Duodenal mucosa (tissue), 2 donors: ENCODE results near the gene NDUFS8.

ENCODE experiments used
- H3K27ac ChIP-seq: one replicate; pipeline ENCODE4 v1.7.0; 2013; ENCODE audit warnings: low read depth, low read length
- H3K27me3 ChIP-seq, 2 donors: one replicate each; pipeline ENCODE4 v1.7.0; 2013; ENCODE audit warnings: low read length in 2 of 2, control low read depth in 1 of 2; ENCODE audit not compliant: insufficient read depth in 2 of 2, control insufficient read depth in 1 of 2
- H3K36me3 ChIP-seq, 2 donors: one replicate each; pipeline ENCODE4 v1.7.0; 2013; ENCODE audit warnings: low read length in 2 of 2, control low read depth in 1 of 2; ENCODE audit not compliant: insufficient read depth in 2 of 2, control insufficient read depth in 1 of 2
- H3K4me1 ChIP-seq, 2 donors: one replicate each; pipeline ENCODE4 v1.7.0; 2013; ENCODE audit warnings: low read length in 2 of 2, control low read depth in 1 of 2; ENCODE audit not compliant: insufficient read depth in 2 of 2, control insufficient read depth in 1 of 2
- H3K4me3 ChIP-seq, 2 donors: one replicate each; pipeline ENCODE4 v1.7.0; 2013; ENCODE audit warnings: low read length in 2 of 2, low read depth in 1 of 2
- H3K9ac ChIP-seq, 2 donors: one replicate each; pipeline ENCODE4 v1.7.0; 2013; ENCODE audit warnings: low read length in 2 of 2, low read depth in 1 of 2
- H3K9me3 ChIP-seq, 2 donors: one replicate each; pipeline ENCODE4 v1.7.0; 2013; ENCODE audit warnings: low read length in 2 of 2, control low read depth in 1 of 2; ENCODE audit not compliant: control insufficient read depth in 1 of 2

NDUFS8 gene

DNA sequence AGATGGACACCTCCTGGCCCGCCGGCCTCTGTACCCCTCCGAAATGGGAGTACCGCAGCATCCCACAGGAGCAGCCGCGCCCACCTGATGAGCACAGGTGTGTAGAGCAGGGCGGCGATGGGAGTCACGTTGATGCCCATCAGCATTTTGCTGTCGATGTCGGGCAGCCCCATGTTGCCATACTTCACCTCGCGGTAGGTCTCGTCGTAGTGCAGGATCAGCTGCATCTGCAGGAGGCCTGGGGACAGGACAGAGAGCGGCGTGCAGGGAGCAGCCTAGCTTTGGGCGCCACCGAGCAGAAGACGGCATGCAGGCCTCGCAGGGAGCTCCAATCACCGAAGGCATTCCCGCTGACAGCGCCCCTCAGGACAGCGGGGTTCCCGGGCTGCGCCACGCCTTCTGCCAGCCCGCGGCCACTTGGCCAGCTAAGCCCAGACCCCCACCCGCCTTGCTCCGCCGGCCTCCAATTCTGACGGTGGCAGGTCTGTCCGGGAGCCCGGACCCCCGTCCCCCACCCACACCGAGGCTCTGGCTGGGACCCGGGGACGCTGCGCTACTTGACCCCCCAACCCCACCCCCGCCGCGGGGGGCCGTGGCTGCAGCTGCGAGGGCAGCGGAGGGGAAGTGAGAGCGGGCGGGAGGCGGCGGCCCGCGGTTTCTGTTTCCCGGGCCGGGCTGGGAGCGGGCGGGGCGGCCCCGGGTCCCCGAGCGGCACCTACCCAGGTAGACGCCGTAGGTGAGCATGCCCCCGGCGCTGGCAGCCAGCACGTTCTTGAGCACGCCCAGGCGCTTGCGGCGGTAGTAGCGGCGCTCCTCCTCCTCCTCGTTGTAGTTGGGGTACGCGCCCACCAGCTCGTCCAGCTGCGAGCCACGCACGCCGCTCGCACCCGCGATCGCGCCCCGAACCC lies 27.3 kb upstream of the NDUFS8 start:
- no peaks in the 10 kb centered on the region for H3K36me3 ChIP-seq
- peak overlapping the region in 1 of 2 donors; percentile 60 for H3K9ac ChIP-seq
- H3K27ac ChIP-seq, result peak overlapping the region; percentile 32
- H3K4me1 ChIP-seq, result peaks cover 19 to 36% of the 10 kb centered on the region in 2 donors
- no peaks in the 10 kb centered on the region for H3K27me3 ChIP-seq
- H3K4me3 ChIP-seq, result peak overlapping the region; percentile 63 to 69
- no peaks in the 10 kb centered on the region for H3K9me3 ChIP-seq

- no peaks in the 10 kb centered on the region for H3K27me3 ChIP-seq
- H3K4me1 ChIP-seq, result peaks cover 28 to 38% of the 10 kb centered on the region in 2 donors
- H3K9ac ChIP-seq, result peak within 1 kb of the TSS in 1 of 2 donors; percentile 60
- H3K9me3 ChIP-seq, result no peaks in the 10 kb centered on the region
- H3K4me3 ChIP-seq, result peak within 1 kb of the TSS; percentile 63 to 69
- peak within 1 kb of the TSS; percentile 32 for H3K27ac ChIP-seq
- no peaks in the 10 kb centered on the region for H3K36me3 ChIP-seq
These were observed 26.5 kb upstream of the NDUFS8 start, which contains the start of gene UNC93B1 for GRCh38 chr11:68003846-68004550. Gene UNC93B1 (minus strand): TSS chr11:68004097. CDS start chr11:68004043, 54 bp downstream.

GRCh38 chr11:68004551-68005335 lies 25.7 kb upstream of the NDUFS8 start:
- Histone ChIP-seq H3K9ac (peak overlapping the region in 1 of 2 donors; percentile 4), H3K27ac (no peak overlapping the region), H3K4me1 (peaks cover 35 to 43% of the 10 kb centered on the region in 2 donors), H3K27me3 (no peaks in the 10 kb centered on the region), H3K4me3 (peak overlapping the region; percentile 31 to 63), H3K9me3 (no peaks in the 10 kb centered on the region), H3K36me3 (no peaks in the 10 kb centered on the region)

DNA sequence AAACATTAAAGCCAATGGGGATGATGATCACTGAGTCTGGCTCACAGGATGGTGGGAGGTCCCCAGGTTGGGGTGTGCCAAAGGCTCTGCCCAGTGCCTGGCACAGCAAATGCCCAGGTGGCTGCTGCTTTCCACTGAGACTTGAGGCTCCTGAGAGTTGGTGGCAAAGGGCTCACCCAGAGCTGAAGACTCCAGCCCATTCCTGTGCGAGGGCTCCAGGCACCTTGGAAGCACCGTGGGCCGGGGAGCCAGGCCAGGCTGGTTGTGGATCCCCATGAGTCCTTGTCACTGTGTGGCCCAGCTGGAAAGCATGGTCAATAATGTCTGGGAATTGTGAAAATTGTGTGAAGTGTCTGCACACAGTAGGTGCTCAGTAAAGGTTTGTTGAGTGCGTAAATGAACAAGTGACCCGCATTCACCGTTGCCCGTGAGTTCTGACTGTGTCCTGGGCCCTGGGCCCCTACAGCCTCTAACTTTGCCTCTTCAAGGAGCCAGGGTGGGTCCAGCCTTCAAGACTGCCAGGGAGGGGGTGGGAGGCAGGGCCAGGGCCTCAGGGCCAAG lies 23.8 kb upstream of the NDUFS8 start:
- Histone ChIP-seq H3K27ac (no peak overlapping the region), H3K4me1 (peaks cover 45 to 62% of the 10 kb centered on the region in 2 donors), H3K4me3 (no peak overlapping the region), H3K27me3 (no peaks in the 10 kb centered on the region), H3K9ac (no peak overlapping the region), H3K9me3 (no peaks in the 10 kb centered on the region), H3K36me3 (no peaks in the 10 kb centered on the region)

- Histone ChIP-seq H3K36me3 (no peaks in the 10 kb centered on the region), H3K9me3 (no peaks in the 10 kb centered on the region), H3K27me3 (no peaks in the 10 kb centered on the region), H3K4me3 (no peak overlapping the region), H3K9ac (peak overlapping the region in 1 of 2 donors; percentile 8), H3K27ac (peak overlapping the region; percentile 78), H3K4me1 (peaks cover 50 to 65% of the 10 kb centered on the region in 2 donors)
These were observed 22.7 kb upstream of the NDUFS8 start for GRCh38 chr11:68007498-68008380.

DNA sequence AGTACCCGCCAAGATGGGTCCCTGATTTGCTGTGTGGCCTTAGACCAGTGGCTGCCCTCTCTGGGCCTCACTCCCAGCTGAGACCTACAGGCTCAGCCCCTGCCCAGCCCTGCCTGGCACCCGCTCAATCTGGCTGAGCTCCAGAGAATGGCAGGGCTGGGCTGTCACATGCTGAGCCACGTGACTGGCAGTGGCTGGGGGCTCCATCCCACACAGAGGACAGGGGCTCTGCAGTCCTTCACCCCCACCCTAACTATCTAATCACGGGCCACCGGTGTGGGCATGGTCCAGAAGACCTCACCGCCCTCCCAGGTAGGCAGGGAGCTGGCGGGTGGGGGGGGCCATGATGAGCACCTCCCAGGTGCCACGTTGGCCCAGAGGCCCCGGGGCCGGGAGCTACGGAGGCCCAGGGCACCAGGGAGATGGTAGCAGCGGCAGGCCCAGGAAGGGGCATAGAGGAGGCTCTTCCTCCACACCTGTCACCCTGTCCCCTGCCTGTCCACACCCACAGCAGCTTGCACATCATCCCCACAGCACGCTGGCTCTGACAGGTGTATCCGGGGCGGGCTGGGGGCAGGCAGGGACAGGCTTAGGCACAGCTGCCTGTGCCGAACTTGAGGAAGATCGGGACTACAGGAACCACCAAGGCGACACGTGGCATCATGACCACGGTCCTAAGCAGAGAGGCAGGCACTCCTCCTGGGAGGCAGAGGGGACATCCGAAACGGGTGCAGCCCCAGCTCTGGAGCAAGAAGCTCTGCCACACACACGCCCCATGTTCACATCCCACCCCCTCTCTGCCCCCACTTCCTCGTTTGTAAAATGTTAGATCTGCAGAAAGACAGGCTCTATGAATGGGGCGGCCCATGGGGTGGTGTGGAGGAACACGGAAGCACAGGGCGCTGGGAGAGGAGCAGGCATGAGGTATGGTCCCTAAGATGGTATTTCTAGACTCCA lies 21.8 kb upstream of the NDUFS8 start:
- H3K36me3 ChIP-seq, result no peaks in the 10 kb centered on the region
- H3K27ac ChIP-seq, result peak overlapping the region; percentile 78
- H3K4me3 ChIP-seq, result peak overlapping the region; percentile 51 to 57
- no peaks in the 10 kb centered on the region for H3K27me3 ChIP-seq
- H3K9ac ChIP-seq, result peak overlapping the region; percentile 52 to 54
- H3K9me3 ChIP-seq, result no peaks in the 10 kb centered on the region
- peaks cover 58 to 69% of the 10 kb centered on the region in 2 donors for H3K4me1 ChIP-seq

DNA sequence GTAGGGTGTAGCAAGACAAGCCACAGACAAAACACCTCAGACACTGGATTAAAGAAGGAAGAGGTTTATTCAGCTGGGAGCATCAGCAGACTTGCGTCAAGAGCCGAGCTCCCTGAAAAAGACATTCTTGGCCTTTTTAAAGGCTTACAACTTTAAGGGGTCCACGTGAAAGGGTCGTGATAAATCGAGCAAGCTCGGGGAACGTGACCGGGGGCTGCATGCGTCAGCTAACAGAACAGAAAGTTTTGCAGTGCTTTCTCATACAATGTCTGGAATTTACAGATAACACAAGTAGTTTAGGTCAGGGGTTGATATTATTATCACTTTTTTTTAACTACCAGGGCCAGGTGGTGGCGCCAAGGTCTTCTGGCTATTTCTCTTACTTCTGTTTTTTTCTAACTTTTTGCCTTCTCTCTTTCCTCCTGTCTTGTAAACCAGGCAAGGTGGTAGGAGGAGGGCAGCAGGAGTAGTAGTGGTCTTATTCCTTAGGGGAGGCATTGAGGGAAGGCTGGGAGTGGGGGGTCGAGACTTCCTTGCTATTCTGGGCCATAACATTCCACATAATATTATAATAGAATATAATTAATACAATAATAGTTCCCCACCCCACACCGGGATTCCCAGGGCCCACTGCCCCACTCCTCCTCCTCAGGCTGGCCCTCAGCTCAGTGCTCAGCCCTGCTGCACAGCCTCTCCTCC lies 20.9 kb upstream of the NDUFS8 start:
- Histone ChIP-seq H3K27me3 (no peaks in the 10 kb centered on the region), H3K9me3 (no peaks in the 10 kb centered on the region), H3K36me3 (no peaks in the 10 kb centered on the region), H3K27ac (peak overlapping the region; percentile 96), H3K4me1 (peaks cover 62 to 74% of the 10 kb centered on the region in 2 donors), H3K9ac (peak overlapping the region; percentile 70 to 88), H3K4me3 (peak overlapping the region; percentile 57 to 67)
